H1 (cell line): Measurements from ENCODE around the gene GNA12.

Experiments used
- CEBPB ChIP-seq: IDR thresholded peaks from 2 replicates; pipeline ENCODE4 v1.6.1; 2012; ENCODE audit warnings: low read depth, low read length
- CHD7 ChIP-seq: fragments of 300-600 bp; sonication (generic); IDR thresholded peaks from 2 replicates; pipeline ENCODE4 v1.7.1; 2012; ENCODE audit warnings: low read length, moderate library complexity, mild to moderate bottlenecking, inconsistent platforms; ENCODE audit not compliant: insufficient replicate concordance
- CTCF ChIP-seq, 3 experiments: IDR thresholded peaks; 1 replicate in 2 of 3; 2 replicates in 1 of 3; pipeline versions ENCODE4 v1.5.1 to v1.6.1; 2011; ENCODE audit warnings: low read length in 3 of 3, mild to moderate bottlenecking in 3 of 3, inconsistent platforms in 2 of 3, low read depth in 1 of 3, moderate library complexity in 1 of 3; ENCODE audit not compliant: insufficient read depth in 1 of 3; ENCODE audit errors: control extremely low read depth in 1 of 3
- EZH2 ChIP-seq: fragments of 200-600 bp; sonication (generic); IDR thresholded peaks from 2 replicates; pipeline ENCODE4 v1.7.1; 2012; ENCODE audit warnings: low read depth, mild to moderate bottlenecking, moderate library complexity, low read length, inconsistent platforms; ENCODE audit not compliant: severe bottlenecking
- JUN ChIP-seq: IDR thresholded peaks from 2 replicates; pipeline ENCODE4 v1.6.1; 2011; ENCODE audit warnings: low read depth, mild to moderate bottlenecking, improper control_type of control experiment, low read length
- NANOG ChIP-seq: IDR thresholded peaks from 2 replicates; pipeline ENCODE4 v1.6.1; 2011; ENCODE audit warnings: low read length, low read depth, mild to moderate bottlenecking, inconsistent platforms; ENCODE audit not compliant: insufficient read depth, poor library complexity, severe bottlenecking
- POLR2A ChIP-seq, 2 experiments: IDR thresholded peaks; 1 replicate in 1 of 2; 2 replicates in 1 of 2; pipeline ENCODE4 v1.6.1; 2011; ENCODE audit warnings: low read depth in 2 of 2, low read length in 2 of 2, mild to moderate bottlenecking in 2 of 2; ENCODE audit errors: control extremely low read depth in 1 of 2
- POLR2AphosphoS5 ChIP-seq: IDR thresholded peaks from 2 replicates; pipeline ENCODE4 v1.6.1; 2011; ENCODE audit warnings: low read depth, low read length
- RFX5 ChIP-seq: IDR thresholded peaks from 2 replicates; pipeline ENCODE4 v1.6.1; 2011; ENCODE audit warnings: low read depth, low read length, improper control_type of control experiment, borderline replicate concordance
- SIRT6 ChIP-seq: IDR thresholded peaks from one replicate; pipeline ENCODE4 v1.7.1; 2012; ENCODE audit warnings: low read length, inconsistent platforms
- SP1 ChIP-seq: IDR thresholded peaks from 2 replicates; pipeline ENCODE4 v1.6.1; 2011; ENCODE audit warnings: low read depth, low read length
- TEAD4 ChIP-seq: IDR thresholded peaks from 2 replicates; pipeline ENCODE4 v1.6.1; 2012; ENCODE audit warnings: low read depth, low read length, inconsistent platforms, mixed read lengths
- USF2 ChIP-seq: IDR thresholded peaks from 2 replicates; pipeline ENCODE4 v1.6.1; 2011; ENCODE audit warnings: low read length, improper control_type of control experiment
- YY1 ChIP-seq: IDR thresholded peaks from 2 replicates; pipeline ENCODE4 v1.6.1; 2011; ENCODE audit warnings: low read depth, mild to moderate bottlenecking, low read length

GRCh38 chr7:2856388-2857169 lies 12.5 kb upstream of the GNA12 start:
- TF ChIP-seq POLR2AphosphoS5 (no peak), JUN (no peak), POLR2A (IDR thresholded peaks at IDR 0.05; ENCODE audit: control extremely low read depth in 1 of 2, low read depth in 2 of 2, low read length in 2 of 2) (no peak), CTCF (IDR thresholded peaks at IDR 0.05; ENCODE audit: control extremely low read depth in 1 of 3, insufficient read depth in 1 of 3, low read depth in 1 of 3, low read length in 3 of 3) (no peak), CEBPB (no peak), TEAD4 (no peak), NANOG (no peak), SIRT6 (no peak), CHD7 (no peak), USF2 (peak; percentile 56; the same call in 1 of the 2 replicates), EZH2 (no peak), YY1 (no peak), SP1 (no peak), RFX5 (no peak)
